K562 (cell line): Measurements from ENCODE around the gene DIPK2A. TPM values are rescaled to one million over a fixed set of nuclear protein-coding genes. Genes with fewer than 3 reads are reported as not detected.

Experiments used
- ATAC-seq: fragments of 200-7000 bp; cut with Tn5 transposase; 3 replicates; pipeline ENCODE4 v1.9.1; 2020; ENCODE audit warnings: moderate library complexity
- BruUV-seq: library from RNA; stranded (reverse); fragments of 400-500 nt; replicated peaks from 2 replicates; lab custom pipeline; 2021; lab: Mats Ljungman, UMichigan
- CTCF ChIA-PET: fragments of 300-600 bp; formaldehyde crosslinking; extraction: SDS; loops from one replicate; lab custom pipeline; 2021; ENCODE audit warnings: low intra/inter-chr PET ratio; lab: Yijun Ruan, JAX
- POLR2A ChIA-PET: fragments of 300-600, 350-650 bp; sonication (Branson Sonifier 250); formaldehyde crosslinking; extraction: SDS; loops from one replicate; lab custom pipeline; 2021; ENCODE audit warnings: antibody characterized with exemption, inconsistent platforms; lab: Yijun Ruan, JAX
- DNase-seq, 4 experiments: peaks; one replicate each; pipeline versions ENCODE4 v3.0.0 to v3.0.0-alpha.2; 2011 to 2018; ENCODE audit warnings: low spot score in 3 of 4, mixed read lengths in 3 of 4; ENCODE audit errors: extremely low read depth in 1 of 4
- FAIRE-seq: peaks from 2 replicates; lab custom pipeline; 2011; peaks lifted over from hg19 to GRCh38; lab: Jason Lieb, UNC
- H2AFZ ChIP-seq: 2 replicates; pipeline ENCODE4 v1.6.0; 2011; ENCODE audit warnings: low read depth, low read length, control low read depth, inconsistent platforms
- H3K27ac ChIP-seq: fragments of 200-600 bp; 3 replicates; pipeline ENCODE4 v1.8.0; 2011; ENCODE audit warnings: low read depth, mild to moderate bottlenecking, control low read depth, inconsistent platforms, low read length, moderate library complexity, mixed read lengths; ENCODE audit errors: extremely low read depth
- H3K27me3 ChIP-seq, 2 experiments: fragments of 300-600 bp in 1 of 2; 2 replicates in 1 of 2; 3 replicates in 1 of 2; pipeline versions ENCODE4 v1.6.0 to v1.8.0; 2011; ENCODE audit warnings: inconsistent platforms in 2 of 2, low read length in 2 of 2, mild to moderate bottlenecking in 1 of 2, mixed read lengths in 1 of 2, moderate library complexity in 1 of 2; ENCODE audit not compliant: control insufficient read depth in 2 of 2, insufficient read depth in 2 of 2
- H3K36me3 ChIP-seq: fragments of 300-600 bp; 3 replicates; pipeline ENCODE4 v1.8.0; 2011; ENCODE audit warnings: mild to moderate bottlenecking, low read length, inconsistent platforms; ENCODE audit not compliant: control insufficient read depth, insufficient read depth
- H3K4me1 ChIP-seq, 2 experiments: fragments of 200-600 bp in 1 of 2; replicated peaks in 1 of 2; 2 replicates in 1 of 2; 3 replicates in 1 of 2; pipeline versions ENCODE4 v1.5.1 to v1.8.0; 2011; ENCODE audit warnings: inconsistent platforms in 2 of 2, low read length in 2 of 2, mild to moderate bottlenecking in 1 of 2, mixed read lengths in 1 of 2, moderate library complexity in 1 of 2; ENCODE audit not compliant: control insufficient read depth in 2 of 2, insufficient read depth in 2 of 2
- H3K4me2 ChIP-seq: 2 replicates; pipeline ENCODE4 v1.6.1; 2011; ENCODE audit warnings: low read length, control low read depth, inconsistent platforms, mixed read lengths; ENCODE audit not compliant: insufficient read depth
- H3K4me3 ChIP-seq: fragments of 200-600 bp; sonication (generic), shearing (Covaris generic); 2 replicates; pipeline ENCODE4 v1.5.1; 2016; ENCODE audit warnings: control low read depth, inconsistent platforms
- H3K79me2 ChIP-seq: fragments of 200-600 bp; 3 replicates; pipeline ENCODE4 v1.8.0; 2011; ENCODE audit warnings: low read length, inconsistent platforms; ENCODE audit not compliant: control insufficient read depth, insufficient read depth
- H3K9ac ChIP-seq, 2 experiments: 2 replicates each; pipeline versions ENCODE4 v1.6.0 to v1.6.1; 2011; ENCODE audit warnings: low read depth in 2 of 2, low read length in 2 of 2, control low read depth in 1 of 2, inconsistent platforms in 1 of 2, mild to moderate bottlenecking in 1 of 2, mixed read lengths in 1 of 2; ENCODE audit not compliant: insufficient read depth in 1 of 2
- H3K9me1 ChIP-seq: one replicate; pipeline ENCODE4 v1.6.0; 2011; ENCODE audit warnings: inconsistent platforms, mild to moderate bottlenecking, low read length, moderate library complexity; ENCODE audit not compliant: control insufficient read depth, insufficient read depth
- H3K9me3 ChIP-seq: replicated peaks from 2 replicates; pipeline ENCODE4 v1.5.1; 2011; ENCODE audit warnings: low read depth, low read length, inconsistent platforms; ENCODE audit not compliant: control insufficient read depth, insufficient read depth
- H4K20me1 ChIP-seq: replicated peaks from 2 replicates; pipeline ENCODE4 v1.6.1; 2011; ENCODE audit warnings: low read length, inconsistent platforms, mixed read lengths; ENCODE audit not compliant: control insufficient read depth, insufficient read depth
- ASH1L ChIP-seq: fragments of 450-650 bp; IDR thresholded peaks from 2 replicates; pipeline ENCODE4 v1.6.1; 2018; ENCODE audit warnings: borderline replicate concordance, mild to moderate bottlenecking, low read depth; ENCODE audit not compliant: partially characterized antibody
- BACH1 ChIP-seq: fragments of 200-800 bp; sonication (Bioruptor generic); IDR thresholded peaks from 2 replicates; pipeline ENCODE4 v1.6.1; 2016; ENCODE audit warnings: missing genetic modification characterization, missing compliant biosample characterization
- CBFA2T3 ChIP-seq: fragments of 450-650 bp; IDR thresholded peaks from 2 replicates; pipeline ENCODE4 v1.6.1; 2017
- CEBPG ChIP-seq, 3 experiments: fragments of 200-800 bp in 1 of 3; sonication (Bioruptor generic) in 1 of 3; sonication (generic) in 1 of 3; formaldehyde crosslinking in 1 of 3; IDR thresholded peaks in 2 of 3; conservative IDR thresholded peaks in 1 of 3; 2 replicates each; pipeline versions ENCODE4 v1.6.1 to v1.8.0; 2016 to 2022; ENCODE audit warnings: missing compliant biosample characterization in 2 of 3, missing genetic modification characterization in 2 of 3, mild to moderate bottlenecking in 1 of 3, missing genetic modification reagents in 1 of 3
- ETS2 ChIP-seq: IDR thresholded peaks from 2 replicates; pipeline ENCODE4 v1.6.1; 2016; ENCODE audit warnings: borderline replicate concordance, missing genetic modification characterization, mild to moderate bottlenecking, moderate library complexity, missing compliant biosample characterization; ENCODE audit not compliant: poor library complexity, severe bottlenecking
- FOXA3 ChIP-seq, 2 experiments: fragments of 450-650 bp in 1 of 2; sonication (generic) in 1 of 2; formaldehyde crosslinking; IDR thresholded peaks in 1 of 2; conservative IDR thresholded peaks in 1 of 2; 2 replicates each; pipeline versions ENCODE4 v1.4.0 to v1.8.0; 2020 to 2022; ENCODE audit warnings: mild to moderate bottlenecking in 2 of 2, missing genetic modification reagents in 1 of 2
- IRF2 ChIP-seq: sonication (generic); formaldehyde crosslinking; IDR thresholded peaks from 2 replicates; pipeline ENCODE4 v1.8.1; 2022; ENCODE audit warnings: mild to moderate bottlenecking, missing genetic modification reagents
- MAFF ChIP-seq: IDR thresholded peaks from 2 replicates; pipeline ENCODE4 v1.6.1; 2012; ENCODE audit warnings: low read length, improper control_type of control experiment
- MCM3 ChIP-seq: fragments of 450-650 bp; IDR thresholded peaks from 2 replicates; pipeline ENCODE4 v1.6.1; 2016
- MCM5 ChIP-seq: fragments of 450-650 bp; IDR thresholded peaks from 2 replicates; pipeline ENCODE4 v1.6.1; 2016; ENCODE audit warnings: low read depth
- MYC ChIP-seq, 2 experiments: fragments of 250-450 bp in 1 of 2; sonication (Bioruptor Pico) in 1 of 2; IDR thresholded peaks; 2 replicates each; pipeline versions ENCODE4 v1.5.1 to v1.6.1; 2012 to 2021; ENCODE audit warnings: low read depth in 2 of 2, borderline replicate concordance in 1 of 2, improper control_type of control experiment in 1 of 2, low read length in 1 of 2, mild to moderate bottlenecking in 1 of 2, moderate library complexity in 1 of 2
- PKNOX1 ChIP-seq: fragments of 450-650 bp; IDR thresholded peaks from 2 replicates; pipeline ENCODE4 v1.6.1; 2016
- SMARCE1 ChIP-seq: fragments of 450-650 bp; IDR thresholded peaks from 2 replicates; pipeline ENCODE4 v1.7.1; 2016; ENCODE audit warnings: mild to moderate bottlenecking
- SRSF3 ChIP-seq: fragments of 200-400 bp; formaldehyde crosslinking; IDR thresholded peaks from 2 replicates; pipeline ENCODE4 v1.6.1; 2016; ENCODE audit warnings: mild to moderate bottlenecking, low read length, moderate library complexity; ENCODE audit not compliant: insufficient read depth
- TOE1 ChIP-seq, 2 experiments: fragments of 450-650 bp in 1 of 2; sonication (generic) in 1 of 2; formaldehyde crosslinking in 1 of 2; IDR thresholded peaks; 2 replicates each; pipeline versions ENCODE4 v1.7.1 to v1.8.0; 2016 to 2022; ENCODE audit warnings: borderline replicate concordance in 2 of 2, mild to moderate bottlenecking in 2 of 2, antibody characterized with exemption in 1 of 2, inconsistent platforms in 1 of 2, low read depth in 1 of 2, missing genetic modification reagents in 1 of 2, moderate library complexity in 1 of 2
- ZNF134 ChIP-seq: fragments of 250-450 bp; sonication (Bioruptor Pico); conservative IDR thresholded peaks from 2 replicates; pipeline ENCODE4 v1.4.0; 2020
- WGBS: fragments of 100-300 bp; shearing (Covaris generic); methylation state at CpG from one replicate; pipeline ENCODE4 v1.1.6; 2016; ENCODE audit warnings: low coverage, mixed read lengths; ENCODE audit not compliant: insufficient coverage; ENCODE audit errors: missing lambda C conversion rate; 5-methylcytosine and 5-hydroxymethylcytosine counted together
- in situ Hi-C: fragments of 300-500 bp; cut with MboI; formaldehyde crosslinking; loops from 4 replicates; pipeline ENCODE4 v1.15.0; 2018; ENCODE audit warnings: inconsistent platforms, mixed read lengths
- intact Hi-C: fragments of 100-400 bp; cut with micrococcal nuclease; formaldehyde crosslinking; loops from 2 replicates; pipeline ENCODE4 v1.14.2; 2022
- polyA plus RNA-seq, 8 experiments: library from polyadenylated mRNA; depleted of rRNA in 4 of 8; stranded (reverse) in 5 of 8; unstranded in 3 of 8; fragments of >200 nt; fragmentation: Nextera tagmentation in 2 of 8; fragmentation: Illumina TruSeq in 1 of 8; extraction: Ambion mirVana in 2 of 8; extraction: Trizol in 1 of 8; gene quantifications; 2 replicates each; pipeline versions ENCODE4 v1.2.1 to v1.2.3, GENCODE V29; 2011 to 2014; ENCODE audit warnings: inconsistent platforms in 1 of 8, missing spikeins in 1 of 8
- total RNA-seq, 7 experiments: library from RNA; depleted of rRNA in 6 of 7; stranded (reverse); fragments of >200 nt in 6 of 7; fragmentation: Illumina TruSeq in 2 of 7; extraction: Trizol in 2 of 7; gene quantifications; 2 replicates each; pipeline versions ENCODE4 v1.2.1 to v1.2.3, GENCODE V29; 2011 to 2021; ENCODE audit warnings: low replicate concordance in 1 of 7
- TF ChIP-seq, protein P1 (sequence below), 2 experiments: fragments of 450-650 bp; IDR thresholded peaks; 2 replicates each; pipeline ENCODE4 v1.6.1; 2016

DIPK2A gene
- total and polyA plus RNA-seq, 9 of the 15 experiments (the other 6 are each of a cell fraction or from before 2014, with no cell fraction given), result 3.3 to 15.7 (median 7.8) TPM

DNA sequence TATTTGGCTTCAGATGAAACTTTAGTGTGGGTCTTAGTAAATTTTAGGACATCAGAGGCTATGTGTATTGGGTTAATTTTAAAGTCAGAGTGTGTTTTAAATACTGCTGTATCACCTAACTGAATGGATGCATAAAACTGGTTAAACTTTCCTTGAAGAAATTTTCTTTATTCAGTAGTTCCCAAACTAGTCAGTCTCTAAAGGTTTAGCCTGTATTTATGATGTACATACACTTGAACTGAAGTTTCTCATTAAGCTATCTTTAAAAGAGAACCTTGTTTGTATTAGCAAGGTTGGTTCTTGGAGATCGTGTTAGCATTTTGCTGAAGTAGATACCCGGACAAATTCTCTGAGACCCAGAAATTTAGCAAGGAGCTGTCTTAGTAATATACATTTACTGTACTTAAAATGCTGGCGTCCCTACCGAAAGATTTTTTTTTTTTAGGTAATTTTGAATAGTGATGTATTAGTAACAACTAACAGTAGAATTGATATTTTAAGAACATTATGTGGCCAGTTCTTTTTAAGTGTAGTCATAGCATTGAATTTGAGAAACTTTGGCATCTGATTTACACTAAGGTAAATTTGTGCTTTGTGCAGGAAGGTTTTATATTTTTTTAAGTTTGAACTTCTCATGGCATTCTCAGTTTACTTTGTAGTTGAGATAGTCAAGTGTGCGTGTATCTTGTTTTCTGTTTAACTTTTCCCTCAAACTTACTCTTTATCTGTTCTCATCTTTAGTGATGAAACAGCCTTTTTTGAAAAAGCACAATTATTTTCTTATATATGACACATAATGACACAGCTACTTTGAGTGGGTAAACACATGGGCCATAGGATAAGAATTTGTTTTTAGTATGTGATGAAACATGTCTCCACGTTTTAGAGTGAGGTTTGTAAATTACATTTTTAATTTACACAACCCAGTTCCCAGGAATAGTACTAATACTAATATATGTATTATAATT lies 2.9 kb downstream of the DIPK2A start:
- H3K79me2 ChIP-seq, result peaks cover 70% of the 10 kb centered on the region
- H3K36me3 ChIP-seq, result no peaks in the 10 kb centered on the region
- peak overlapping the region; percentile 77 for H3K4me3 ChIP-seq
- no TSS peak for BruUV-seq
- no peaks in the 10 kb centered on the region for H3K9me3 ChIP-seq
- ChIA-PET CTCF (interaction anchor here (0.6 kb wide), 1 partner anchor 79 kb away, joined by 6 read pairs; no protein-coding TSS in a partner anchor), POLR2A (interaction anchor here (0.5 to 2.8 kb wide), 4 partner anchors 9 to 721 kb away, joined by 3 to 14 read pairs (median 3); no protein-coding TSS in a partner anchor)
- DNase-seq (peak; percentile 20 to 39 (median 33)), FAIRE-seq (no peak), ATAC-seq (no peak)
- H3K4me2 ChIP-seq, result peak overlapping the region; percentile 83
- intact Hi-C loops, result loop anchor here (5.0 to 10.0 kb wide), 3 partner anchors 43 to 310 kb away; no protein-coding TSS in a partner anchor
- under 1% methylated on average over 6 of the region's 6 CpGs for WGBS
- peaks cover 4 to 19% of the 10 kb centered on the region in 2 experiments; a peak in 4 of 5 replicates for H3K4me1 ChIP-seq
- in situ Hi-C loops, result no loop called here
- no peaks in the 10 kb centered on the region for H3K9me1 ChIP-seq
- H3K27ac ChIP-seq, result peak overlapping the region; percentile 97
- peak overlapping the region; percentile 54 for H2AFZ ChIP-seq
- no peaks in the 10 kb centered on the region for H3K27me3 ChIP-seq
- H3K9ac ChIP-seq, result peak overlapping the region in 1 of 2 experiments; percentile 86; a peak in 2 of 4 replicates
- no peaks in the 10 kb centered on the region for H4K20me1 ChIP-seq
- TF ChIP-seq TOE1 (IDR thresholded peaks at IDR 0.05; ENCODE audit: borderline replicate concordance) (no peak), TOE1 (CRISPR knock-in tag; IDR thresholded peaks at IDR 0.05; ENCODE audit: borderline replicate concordance, low read depth) (no peak), ZNF134 (CRISPR knock-in tag) (no peak), BACH1 (tag) (peak; percentile 63; the same call in 1 of the 2 replicates), FOXA3 (CRISPR knock-in tag; conservative IDR thresholded peaks at IDR 0.05 in 1 of 2, IDR thresholded peaks at IDR 0.05 in 1 of 2) (peak in 1 of 2 experiments; percentile 62; a peak in 2 of 4 replicates), ETS2 (tag) (no peak), IRF2 (CRISPR knock-in tag) (no peak), MAFF (peak; percentile 80), MCM5 (no peak), SMARCE1 (peak; percentile 79), ASH1L (peak; percentile 31), CEBPG (CRISPR knock-in tag; IDR thresholded peaks at IDR 0.05) (no peak), CEBPG (tag; conservative IDR thresholded peaks at IDR 0.05 in 1 of 2, IDR thresholded peaks at IDR 0.05 in 1 of 2) (peak; percentile 23 to 72; a peak in 3 of 4 replicates), CBFA2T3 (peak; percentile 58), PKNOX1 (no peak), MYC (IDR thresholded peaks at IDR 0.05; ENCODE audit: low read depth, low read length) (peak; percentile 38; the same call in 1 of the 2 replicates), MYC (CRISPR knock-in tag; IDR thresholded peaks at IDR 0.05; ENCODE audit: borderline replicate concordance, low read depth) (no peak), MCM3 (no peak), SRSF3 (no peak)
- TF ChIP-seq, protein P1, sequence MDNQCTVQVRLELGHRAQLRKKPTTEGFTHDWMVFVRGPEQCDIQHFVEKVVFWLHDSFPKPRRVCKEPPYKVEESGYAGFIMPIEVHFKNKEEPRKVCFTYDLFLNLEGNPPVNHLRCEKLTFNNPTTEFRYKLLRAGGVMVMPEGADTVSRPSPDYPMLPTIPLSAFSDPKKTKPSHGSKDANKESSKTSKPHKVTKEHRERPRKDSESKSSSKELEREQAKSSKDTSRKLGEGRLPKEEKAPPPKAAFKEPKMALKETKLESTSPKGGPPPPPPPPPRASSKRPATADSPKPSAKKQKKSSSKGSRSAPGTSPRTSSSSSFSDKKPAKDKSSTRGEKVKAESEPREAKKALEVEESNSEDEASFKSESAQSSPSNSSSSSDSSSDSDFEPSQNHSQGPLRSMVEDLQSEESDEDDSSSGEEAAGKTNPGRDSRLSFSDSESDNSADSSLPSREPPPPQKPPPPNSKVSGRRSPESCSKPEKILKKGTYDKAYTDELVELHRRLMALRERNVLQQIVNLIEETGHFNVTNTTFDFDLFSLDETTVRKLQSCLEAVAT (IDR thresholded peaks at IDR 0.05), result peak; percentile 16 to 25; a peak in 1 of 4 replicates
